WTC11 (cell line): ENCODE measurements around the gene PHRF1.

Experiments
- ATF1 ChIP-seq: sonication (generic); formaldehyde crosslinking; IDR thresholded peaks from 2 replicates; pipeline ENCODE4 v1.8.1; 2023; ENCODE audit warnings: mild to moderate bottlenecking, moderate library complexity, missing genetic modification reagents
- CTCF ChIP-seq: fragments of 200-600 bp; IDR thresholded peaks from 2 replicates; pipeline ENCODE4 v1.8.0; 2022; ENCODE audit warnings: antibody characterized with exemption
- NFYB ChIP-seq: sonication (generic); formaldehyde crosslinking; conservative IDR thresholded peaks from 2 replicates; pipeline ENCODE4 v1.8.0; 2022; ENCODE audit warnings: low read depth, missing genetic modification reagents
- NR3C1 ChIP-seq: sonication (generic); formaldehyde crosslinking; conservative IDR thresholded peaks from 2 replicates; pipeline ENCODE4 v1.8.1; 2023; ENCODE audit warnings: low read depth, mild to moderate bottlenecking, missing genetic modification reagents
- SP1 ChIP-seq: sonication (generic); formaldehyde crosslinking; conservative IDR thresholded peaks from 2 replicates; pipeline ENCODE4 v1.8.1; 2022; ENCODE audit warnings: missing genetic modification reagents
- USF1 ChIP-seq: sonication (generic); formaldehyde crosslinking; IDR thresholded peaks from 2 replicates; pipeline ENCODE4 v1.8.0; 2022; ENCODE audit warnings: mild to moderate bottlenecking, missing genetic modification reagents
- ZNF671 ChIP-seq: fragments of 250-450 bp; sonication (Bioruptor Pico); IDR thresholded peaks from 2 replicates; pipeline ENCODE4 v1.8.0; 2021; ENCODE audit warnings: mild to moderate bottlenecking
- TF ChIP-seq, protein P1 (sequence below): sonication (generic); formaldehyde crosslinking; conservative IDR thresholded peaks from 2 replicates; pipeline ENCODE4 v1.8.1; 2023; ENCODE audit warnings: mild to moderate bottlenecking, low read depth, missing genetic modification reagents, moderate library complexity

- TF ChIP-seq CTCF (no peak), ZNF671 (CRISPR knock-in tag) (no peak), USF1 (CRISPR knock-in tag) (no peak), ATF1 (no peak), SP1 (no peak), NFYB (CRISPR knock-in tag) (no peak), NR3C1 (CRISPR knock-in tag) (no peak)
- TF ChIP-seq, protein P1, sequence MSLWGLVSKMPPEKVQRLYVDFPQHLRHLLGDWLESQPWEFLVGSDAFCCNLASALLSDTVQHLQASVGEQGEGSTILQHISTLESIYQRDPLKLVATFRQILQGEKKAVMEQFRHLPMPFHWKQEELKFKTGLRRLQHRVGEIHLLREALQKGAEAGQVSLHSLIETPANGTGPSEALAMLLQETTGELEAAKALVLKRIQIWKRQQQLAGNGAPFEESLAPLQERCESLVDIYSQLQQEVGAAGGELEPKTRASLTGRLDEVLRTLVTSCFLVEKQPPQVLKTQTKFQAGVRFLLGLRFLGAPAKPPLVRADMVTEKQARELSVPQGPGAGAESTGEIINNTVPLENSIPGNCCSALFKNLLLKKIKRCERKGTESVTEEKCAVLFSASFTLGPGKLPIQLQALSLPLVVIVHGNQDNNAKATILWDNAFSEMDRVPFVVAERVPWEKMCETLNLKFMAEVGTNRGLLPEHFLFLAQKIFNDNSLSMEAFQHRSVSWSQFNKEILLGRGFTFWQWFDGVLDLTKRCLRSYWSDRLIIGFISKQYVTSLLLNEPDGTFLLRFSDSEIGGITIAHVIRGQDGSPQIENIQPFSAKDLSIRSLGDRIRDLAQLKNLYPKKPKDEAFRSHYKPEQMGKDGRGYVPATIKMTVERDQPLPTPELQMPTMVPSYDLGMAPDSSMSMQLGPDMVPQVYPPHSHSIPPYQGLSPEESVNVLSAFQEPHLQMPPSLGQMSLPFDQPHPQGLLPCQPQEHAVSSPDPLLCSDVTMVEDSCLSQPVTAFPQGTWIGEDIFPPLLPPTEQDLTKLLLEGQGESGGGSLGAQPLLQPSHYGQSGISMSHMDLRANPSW, result no peak
Measured at GRCh38 chr11:629237-629583, 52.9 kb downstream of the PHRF1 start.
